Neural cell (in vitro differentiated cells): Measurements from ENCODE around the gene MRPS10. TPM values are rescaled to one million over a fixed set of nuclear protein-coding genes. Genes with fewer than 3 reads are reported as not detected.

Source experiments
- H2AFZ ChIP-seq: fragments of 200-600, 300-800 bp; sonication (generic), shearing (Covaris generic); 2 replicates; pipeline ENCODE4 v1.6.0; 2014; ENCODE audit warnings: low read depth, mild to moderate bottlenecking, antibody characterized with exemption, low read length, moderate library complexity
- H3F3A ChIP-seq: fragments of 200-600 bp; shearing (Covaris generic); 2 replicates; pipeline ENCODE4 v1.6.1; 2016; ENCODE audit warnings: mild to moderate bottlenecking, moderate library complexity, mixed read lengths, antibody characterized with exemption, low read length; ENCODE audit not compliant: insufficient read depth, poor library complexity, severe bottlenecking
- H3K27ac ChIP-seq: fragments of 200-600, 300-800 bp; sonication (generic), shearing (Covaris generic); 2 replicates; pipeline ENCODE4 v1.5.1; 2014; ENCODE audit warnings: mild to moderate bottlenecking, low read length, moderate library complexity
- H3K27me3 ChIP-seq: fragments of 300-800, 200-600 bp; sonication (generic), shearing (Covaris generic); 2 replicates; pipeline ENCODE4 v1.6.0; 2014; ENCODE audit warnings: mild to moderate bottlenecking, low read depth, low read length, moderate library complexity; ENCODE audit not compliant: insufficient read depth
- H3K36me3 ChIP-seq: fragments of 300-800, 200-600 bp; sonication (generic), shearing (Covaris generic); 2 replicates; pipeline ENCODE4 v1.5.1; 2014; ENCODE audit warnings: mild to moderate bottlenecking, antibody characterized with exemption, low read length, moderate library complexity; ENCODE audit not compliant: insufficient read depth
- H3K4me2 ChIP-seq: fragments of 300-800, 200-600 bp; sonication (generic), shearing (Covaris generic); 2 replicates; pipeline ENCODE4 v1.6.0; 2014; ENCODE audit warnings: mild to moderate bottlenecking, low read length
- H3K4me3 ChIP-seq: fragments of 300-800, 200-600 bp; sonication (generic), shearing (Covaris generic); 2 replicates; pipeline ENCODE4 v1.5.1; 2014; ENCODE audit warnings: mild to moderate bottlenecking, low read length, moderate library complexity
- H3K79me2 ChIP-seq: fragments of 200-600 bp; shearing (Covaris generic); replicated peaks from 2 replicates; pipeline ENCODE4 v1.6.0; 2014; ENCODE audit warnings: mild to moderate bottlenecking, low read length, moderate library complexity; ENCODE audit not compliant: insufficient read depth
- H3K9ac ChIP-seq: fragments of 300-800, 200-600 bp; sonication (generic), shearing (Covaris generic); 2 replicates; pipeline ENCODE4 v1.6.1; 2016; ENCODE audit warnings: mild to moderate bottlenecking, low read length, mixed read lengths
- H3K9me2 ChIP-seq: fragments of 200-600 bp; shearing (Covaris generic); 2 replicates; pipeline ENCODE4 v1.6.1; 2016; ENCODE audit warnings: mild to moderate bottlenecking, low read length, mixed read lengths; ENCODE audit not compliant: insufficient read depth
- H3K9me3 ChIP-seq: fragments of 200-600, 300-800 bp; sonication (generic), shearing (Covaris generic); 2 replicates; pipeline ENCODE4 v1.6.1; 2016; ENCODE audit warnings: mild to moderate bottlenecking, mixed run types, low read length, moderate library complexity, mixed read lengths
- H4K20me1 ChIP-seq: fragments of 200-600 bp; shearing (Covaris generic); 2 replicates; pipeline ENCODE4 v1.6.1; 2016; ENCODE audit warnings: mild to moderate bottlenecking, mixed run types; ENCODE audit not compliant: insufficient read depth
- EP300 ChIP-seq: fragments of 450-650 bp; conservative IDR thresholded peaks from 2 replicates; pipeline ENCODE4 v1.6.1; 2014; ENCODE audit warnings: antibody characterized with exemption, mild to moderate bottlenecking, moderate library complexity; ENCODE audit not compliant: poor library complexity, severe bottlenecking
- EZH2 ChIP-seq: fragments of 200-600, 300-800 bp; shearing (Covaris generic), sonication (generic); IDR thresholded peaks from 2 replicates; pipeline ENCODE4 v1.6.1; 2014; ENCODE audit warnings: antibody characterized with exemption, low read length, borderline replicate concordance, mild to moderate bottlenecking; ENCODE audit not compliant: insufficient read depth, poor library complexity, severe bottlenecking
- MXI1 ChIP-seq: fragments of 450-650 bp; conservative IDR thresholded peaks from 2 replicates; pipeline ENCODE4 v1.6.1; 2014; ENCODE audit warnings: antibody characterized with exemption, mild to moderate bottlenecking; ENCODE audit not compliant: poor library complexity, severe bottlenecking
- POLR2AphosphoS5 ChIP-seq: IDR thresholded peaks from 2 replicates; pipeline ENCODE4 v1.6.1; 2012
- RAD21 ChIP-seq: fragments of 450-650 bp; conservative IDR thresholded peaks from 2 replicates; pipeline ENCODE4 v1.6.1; 2014; ENCODE audit warnings: antibody characterized with exemption, mild to moderate bottlenecking, moderate library complexity
- SMC3 ChIP-seq: fragments of 450-650 bp; conservative IDR thresholded peaks from 2 replicates; pipeline ENCODE4 v1.6.1; 2014; ENCODE audit warnings: antibody characterized with exemption, mild to moderate bottlenecking, moderate library complexity; ENCODE audit not compliant: poor library complexity
- TAF1 ChIP-seq: IDR thresholded peaks from 2 replicates; pipeline ENCODE4 v1.6.1; 2012; ENCODE audit warnings: low read depth
- polyA plus RNA-seq: library from polyadenylated mRNA; depleted of rRNA; stranded (reverse); fragments of >200 nt; gene quantifications from 2 replicates; pipeline ENCODE4 v1.2.3, GENCODE V29; 2014
- TF ChIP-seq, protein P1 (sequence below): fragments of 450-650 bp; IDR thresholded peaks from 2 replicates; pipeline ENCODE4 v1.5.1; 2014; ENCODE audit warnings: antibody characterized with exemption, mild to moderate bottlenecking, moderate library complexity; ENCODE audit not compliant: poor library complexity, severe bottlenecking
- TF ChIP-seq, protein P2 (sequence below): IDR thresholded peaks from 2 replicates; pipeline ENCODE4 v1.6.1; 2012; ENCODE audit warnings: borderline replicate concordance

MRPS10 gene
- polyA plus RNA-seq, 1 donor from 2014 or later: 37.4 TPM

DNA sequence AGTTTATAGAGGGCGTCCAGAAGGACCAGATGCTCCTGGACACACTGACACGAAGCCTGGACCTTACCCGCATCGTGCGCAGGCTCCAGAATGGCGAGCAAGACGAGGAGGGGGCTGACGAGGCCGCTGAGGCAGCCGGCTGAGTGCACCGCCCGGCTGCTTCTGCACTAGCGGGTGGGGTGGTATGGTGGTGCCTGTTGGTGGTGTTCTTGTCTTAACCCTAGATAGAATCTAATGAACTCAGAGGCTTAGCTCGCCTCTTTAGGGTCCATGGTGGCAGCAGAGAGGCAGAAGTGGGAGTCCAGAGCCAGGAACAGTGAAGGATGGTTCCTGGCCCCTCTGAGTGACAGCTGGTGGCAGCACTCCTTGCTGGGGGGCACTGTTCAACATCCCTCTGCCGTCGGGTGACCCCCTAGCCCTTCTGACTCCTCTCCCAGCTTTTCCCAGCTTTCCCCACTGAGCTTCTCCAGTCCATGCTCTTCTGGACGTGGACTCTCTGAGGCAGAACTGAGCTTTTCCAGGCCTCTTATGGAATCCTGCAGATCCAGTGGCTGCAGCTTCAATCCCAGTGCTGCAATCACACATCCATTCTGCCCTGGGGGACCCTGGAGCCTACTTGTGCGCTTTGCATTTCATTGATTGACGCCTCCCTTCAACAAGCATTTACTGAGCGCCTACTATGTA is 38.3 kb downstream of the MRPS10 start:
- Histone ChIP-seq H3K9me3 (no peaks in the 10 kb centered on the region), H2AFZ (no peak overlapping the region), H3K9me2 (no peaks in the 10 kb centered on the region), H3K4me3 (no peak overlapping the region), H4K20me1 (no peaks in the 10 kb centered on the region), H3F3A (no peaks in the 10 kb centered on the region), H3K27ac (no peak overlapping the region), H3K27me3 (no peaks in the 10 kb centered on the region), H3K4me2 (no peak overlapping the region), H3K79me2 (no peaks in the 10 kb centered on the region), H3K36me3 (no peaks in the 10 kb centered on the region), H3K9ac (no peak overlapping the region)
- TF ChIP-seq RAD21 (no peak), TAF1 (no peak), POLR2AphosphoS5 (no peak), EZH2 (no peak), MXI1 (no peak), SMC3 (no peak), EP300 (no peak)
- TF ChIP-seq, protein P1, sequence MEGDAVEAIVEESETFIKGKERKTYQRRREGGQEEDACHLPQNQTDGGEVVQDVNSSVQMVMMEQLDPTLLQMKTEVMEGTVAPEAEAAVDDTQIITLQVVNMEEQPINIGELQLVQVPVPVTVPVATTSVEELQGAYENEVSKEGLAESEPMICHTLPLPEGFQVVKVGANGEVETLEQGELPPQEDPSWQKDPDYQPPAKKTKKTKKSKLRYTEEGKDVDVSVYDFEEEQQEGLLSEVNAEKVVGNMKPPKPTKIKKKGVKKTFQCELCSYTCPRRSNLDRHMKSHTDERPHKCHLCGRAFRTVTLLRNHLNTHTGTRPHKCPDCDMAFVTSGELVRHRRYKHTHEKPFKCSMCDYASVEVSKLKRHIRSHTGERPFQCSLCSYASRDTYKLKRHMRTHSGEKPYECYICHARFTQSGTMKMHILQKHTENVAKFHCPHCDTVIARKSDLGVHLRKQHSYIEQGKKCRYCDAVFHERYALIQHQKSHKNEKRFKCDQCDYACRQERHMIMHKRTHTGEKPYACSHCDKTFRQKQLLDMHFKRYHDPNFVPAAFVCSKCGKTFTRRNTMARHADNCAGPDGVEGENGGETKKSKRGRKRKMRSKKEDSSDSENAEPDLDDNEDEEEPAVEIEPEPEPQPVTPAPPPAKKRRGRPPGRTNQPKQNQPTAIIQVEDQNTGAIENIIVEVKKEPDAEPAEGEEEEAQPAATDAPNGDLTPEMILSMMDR: no peak
- TF ChIP-seq, protein P2, sequence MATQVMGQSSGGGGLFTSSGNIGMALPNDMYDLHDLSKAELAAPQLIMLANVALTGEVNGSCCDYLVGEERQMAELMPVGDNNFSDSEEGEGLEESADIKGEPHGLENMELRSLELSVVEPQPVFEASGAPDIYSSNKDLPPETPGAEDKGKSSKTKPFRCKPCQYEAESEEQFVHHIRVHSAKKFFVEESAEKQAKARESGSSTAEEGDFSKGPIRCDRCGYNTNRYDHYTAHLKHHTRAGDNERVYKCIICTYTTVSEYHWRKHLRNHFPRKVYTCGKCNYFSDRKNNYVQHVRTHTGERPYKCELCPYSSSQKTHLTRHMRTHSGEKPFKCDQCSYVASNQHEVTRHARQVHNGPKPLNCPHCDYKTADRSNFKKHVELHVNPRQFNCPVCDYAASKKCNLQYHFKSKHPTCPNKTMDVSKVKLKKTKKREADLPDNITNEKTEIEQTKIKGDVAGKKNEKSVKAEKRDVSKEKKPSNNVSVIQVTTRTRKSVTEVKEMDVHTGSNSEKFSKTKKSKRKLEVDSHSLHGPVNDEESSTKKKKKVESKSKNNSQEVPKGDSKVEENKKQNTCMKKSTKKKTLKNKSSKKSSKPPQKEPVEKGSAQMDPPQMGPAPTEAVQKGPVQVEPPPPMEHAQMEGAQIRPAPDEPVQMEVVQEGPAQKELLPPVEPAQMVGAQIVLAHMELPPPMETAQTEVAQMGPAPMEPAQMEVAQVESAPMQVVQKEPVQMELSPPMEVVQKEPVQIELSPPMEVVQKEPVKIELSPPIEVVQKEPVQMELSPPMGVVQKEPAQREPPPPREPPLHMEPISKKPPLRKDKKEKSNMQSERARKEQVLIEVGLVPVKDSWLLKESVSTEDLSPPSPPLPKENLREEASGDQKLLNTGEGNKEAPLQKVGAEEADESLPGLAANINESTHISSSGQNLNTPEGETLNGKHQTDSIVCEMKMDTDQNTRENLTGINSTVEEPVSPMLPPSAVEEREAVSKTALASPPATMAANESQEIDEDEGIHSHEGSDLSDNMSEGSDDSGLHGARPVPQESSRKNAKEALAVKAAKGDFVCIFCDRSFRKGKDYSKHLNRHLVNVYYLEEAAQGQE: no peak

DNA sequence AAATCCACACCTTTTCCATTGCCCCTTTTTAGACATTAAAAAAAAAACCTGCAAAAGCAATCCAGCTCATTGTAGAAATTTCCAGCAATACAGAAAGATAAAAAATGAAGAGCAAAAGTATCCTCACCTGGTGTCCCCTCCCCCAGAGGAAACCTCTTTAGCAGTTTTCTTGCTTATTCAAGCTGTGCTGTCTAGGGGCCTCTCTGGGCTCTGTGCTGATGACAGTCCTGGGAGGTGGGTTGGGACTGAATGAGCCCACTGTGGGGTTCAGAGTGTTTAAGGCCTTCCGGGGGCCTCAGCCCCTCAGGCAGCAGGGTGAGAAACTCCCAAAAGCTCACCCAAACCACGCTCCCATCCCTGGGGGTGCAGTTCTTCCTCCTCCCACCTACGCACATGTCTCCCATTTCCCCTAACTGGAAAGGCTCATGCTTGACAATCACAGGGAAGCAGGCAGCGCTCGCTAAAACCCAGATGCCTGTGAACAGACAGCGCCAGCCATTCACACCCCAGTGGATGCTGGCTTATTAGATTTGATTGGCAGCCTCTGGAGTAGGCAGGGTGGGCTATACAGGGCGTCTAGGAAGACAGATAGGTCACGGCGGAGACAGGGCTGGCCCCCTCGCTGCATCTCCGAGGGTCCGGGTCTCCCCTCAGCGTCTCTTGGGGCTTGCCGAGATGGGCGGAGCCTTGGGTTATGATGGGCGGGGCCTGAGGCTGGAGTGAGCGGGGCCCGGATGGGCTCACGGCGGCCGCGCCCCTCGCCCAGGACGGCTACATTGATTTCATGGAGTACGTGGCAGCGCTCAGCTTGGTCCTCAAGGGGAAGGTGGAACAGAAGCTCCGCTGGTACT is 39.9 kb downstream of the MRPS10 start:
- no peak for TF ChIP-seq RAD21
- no peak for TF ChIP-seq SMC3
- TF ChIP-seq TAF1: no peak
- no peak for TF ChIP-seq EP300
- TF ChIP-seq, protein P1: no peak
- TF ChIP-seq POLR2AphosphoS5: no peak
- TF ChIP-seq, protein P2: no peak
- no peak for TF ChIP-seq MXI1
- TF ChIP-seq EZH2: no peak
- H3K9me3 ChIP-seq: no peaks in the 10 kb centered on the region
- no peaks in the 10 kb centered on the region for H3F3A ChIP-seq
- H4K20me1 ChIP-seq: no peaks in the 10 kb centered on the region
- H3K36me3 ChIP-seq: no peaks in the 10 kb centered on the region
- no peak overlapping the region for H2AFZ ChIP-seq
- no peaks in the 10 kb centered on the region for H3K27me3 ChIP-seq
- H3K79me2 ChIP-seq: no peaks in the 10 kb centered on the region
- peak overlapping the region; percentile 13 for H3K9ac ChIP-seq
- no peaks in the 10 kb centered on the region for H3K9me2 ChIP-seq
- H3K4me2 ChIP-seq: no peak overlapping the region
- H3K4me3 ChIP-seq: peak overlapping the region; percentile 54
- H3K27ac ChIP-seq: no peak overlapping the region
